ENCODE data around the gene SLC16A5. TPM values are rescaled to one million over a fixed set of nuclear protein-coding genes. Genes with fewer than 3 reads are reported as not detected.

SLC16A5 gene
- 22.1 to 37.5 TPM (median 30.9 TPM) in 5 replicates for total RNA-seq (2022; extraction: Qiagen RNA extraction; ENCODE audit: low read depth)

GRCh38 chr17:75087558-75088453 is at the start of gene SLC16A5:
Gene SLC16A5, plus strand, starts transcription at chr17:75087954. Its CDS starts 5,683 bp downstream, at chr17:75093637.

DNA sequence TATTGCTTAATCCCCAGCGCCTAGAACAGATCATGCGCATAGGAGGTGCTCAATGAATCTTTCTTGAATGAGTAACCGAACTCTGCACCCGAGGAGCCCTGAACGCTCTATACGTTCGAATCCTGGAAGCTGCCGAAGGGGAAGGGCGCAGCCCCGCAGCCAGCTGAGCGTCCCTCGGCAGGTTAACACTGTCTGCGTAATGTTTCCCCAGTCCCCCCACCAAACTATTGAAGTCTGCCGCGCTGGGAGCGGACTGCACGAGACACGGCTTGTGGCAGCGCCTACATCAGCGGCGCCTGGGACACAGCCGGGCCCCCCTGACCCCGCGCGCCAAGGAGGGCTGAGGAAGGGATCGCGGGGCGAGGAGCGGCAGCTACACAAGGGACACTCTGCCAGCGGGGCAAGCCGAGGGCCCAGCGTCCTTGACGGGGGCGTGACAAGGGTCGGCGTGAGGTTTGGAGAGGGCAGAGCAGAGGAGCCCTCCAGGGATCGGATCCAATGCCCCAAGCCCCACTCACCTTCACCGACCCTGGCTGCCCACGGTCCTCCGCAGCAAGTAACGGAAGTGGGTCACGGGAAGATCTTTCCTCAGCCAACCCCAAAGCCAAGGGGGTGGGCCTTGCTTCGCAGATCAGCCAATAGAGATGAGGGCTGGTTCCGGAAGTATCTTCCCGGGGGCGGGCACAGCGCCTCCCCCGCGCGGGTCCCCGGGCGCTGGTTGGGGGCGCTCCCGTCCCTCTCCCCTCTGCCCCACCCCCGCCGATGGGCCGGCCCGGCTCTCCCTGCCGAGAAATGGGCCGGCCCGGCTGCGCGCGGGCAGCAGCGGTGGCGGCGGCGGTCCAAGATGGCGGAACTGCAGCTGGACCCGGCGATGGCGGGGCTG is 41.1 kb upstream of the SLC16A5 start, which contains the start of the genes ATP5PD and KCTD2:
Gene ATP5PD (minus strand): TSS at position 563 of the 883 bp plus-strand sequence. CDS start 4,319 bp downstream, outside the sequence.
Gene KCTD2 (plus strand): TSS at position 819 of the 883 bp plus-strand sequence. CDS start 26 bp downstream, at position 845.

DNA sequence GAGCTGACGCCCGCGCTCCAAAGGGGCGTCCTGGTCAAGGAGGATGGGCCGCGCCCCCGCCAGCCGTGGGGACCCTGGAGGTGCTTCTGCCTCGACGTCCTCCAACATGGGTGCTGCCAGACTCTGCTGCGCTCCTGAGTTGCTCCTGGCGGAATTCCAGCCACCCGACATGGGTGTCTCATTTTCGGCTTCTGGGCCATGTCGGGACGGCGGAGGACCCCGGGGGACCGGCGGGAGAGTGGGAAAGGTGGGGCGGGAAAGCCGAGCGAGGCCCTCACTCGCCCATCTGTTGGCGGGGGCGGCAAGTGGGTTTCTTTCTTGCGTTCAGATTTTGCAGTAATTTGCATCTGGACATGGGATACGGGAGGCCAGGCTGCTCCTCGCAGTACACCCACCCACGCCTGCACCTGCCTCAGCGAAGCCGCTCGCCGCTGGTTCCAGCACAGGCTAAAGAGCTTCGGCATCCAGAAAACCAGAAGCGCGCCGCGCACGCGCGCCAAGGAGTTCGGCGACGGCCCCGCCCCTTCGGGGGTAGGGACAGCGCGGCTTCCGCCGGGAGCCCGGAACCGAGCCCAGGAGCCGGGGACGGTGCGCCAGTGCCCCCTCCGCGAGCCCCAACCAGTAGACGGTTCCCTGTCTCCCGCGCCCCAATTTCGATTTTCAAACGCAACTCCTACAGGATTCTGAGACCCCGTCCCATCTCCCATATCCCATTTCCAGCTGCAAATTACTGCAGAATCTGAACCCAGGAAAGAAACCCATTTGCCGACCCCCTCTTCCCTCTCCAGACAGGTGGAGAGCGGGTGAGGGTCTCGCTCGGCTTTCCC is 21.9 kb downstream of the SLC16A5 start, which contains the start of gene ARMC7:
Gene ARMC7 (plus strand): TSS at position 563 of the 827 bp plus-strand sequence. CDS start 320 bp downstream, outside the sequence.

DNA sequence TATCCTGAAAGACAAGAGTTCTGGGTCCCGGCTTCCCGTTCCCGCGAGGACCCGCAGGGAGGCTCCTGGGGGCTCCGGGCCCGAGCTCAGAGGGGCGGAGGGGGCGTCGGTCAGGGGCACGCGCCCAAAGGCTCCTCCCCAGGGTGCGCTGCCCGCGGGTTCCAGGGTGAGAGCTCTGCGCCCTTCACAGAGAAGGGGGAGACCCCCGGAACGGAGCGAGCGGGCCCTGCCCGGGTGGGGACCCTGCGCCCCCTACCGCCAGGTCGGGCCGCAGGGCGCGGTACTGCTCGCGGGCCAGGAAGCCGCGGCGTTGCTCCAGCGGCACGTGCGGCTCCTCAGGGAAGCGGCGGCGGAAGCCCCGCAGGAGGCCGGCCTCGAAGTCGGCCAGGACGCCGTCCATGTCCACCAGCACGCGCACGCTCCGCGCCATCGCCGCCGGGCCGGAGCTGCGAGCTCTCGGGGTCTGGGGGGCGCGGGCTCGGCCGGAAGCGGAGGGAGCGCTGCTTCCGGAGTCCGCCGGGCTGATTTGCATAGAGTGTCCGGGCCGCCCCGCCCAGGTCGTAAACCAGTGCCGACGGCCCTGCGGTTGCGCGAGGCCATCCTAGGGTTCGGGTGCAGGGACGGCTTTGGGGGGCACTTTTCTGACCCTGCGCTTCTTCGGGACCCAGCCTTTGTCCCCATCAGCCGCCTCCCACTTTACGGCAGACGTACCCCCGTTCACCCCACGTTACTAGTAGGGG is 43.7 kb downstream of the SLC16A5 start, which contains the start of gene NT5C:
Gene NT5C (minus strand): TSS at position 465 of the 740 bp plus-strand sequence. CDS start 35 bp downstream, at position 430.

GRCh38 chr17:75154195-75155106 is 66.7 kb downstream of the SLC16A5 start, which contains the start of gene JPT1:
Gene JPT1, minus strand, starts transcription at chr17:75154512. Its CDS starts 115 bp downstream, at chr17:75154397.

Other genes with a start within 250 kb of the SLC16A5 start
- 0.13 to 0.50 TPM (median 0.28 TPM) in 5 replicates for gene GRIN2C, start 228.1 kb upstream of the SLC16A5 start, total RNA-seq (2022; extraction: Qiagen RNA extraction; ENCODE audit: low read depth)
- 42.6 to 65.7 TPM (median 63.3 TPM) in 5 replicates for gene FDXR, start 215.0 kb upstream of the SLC16A5 start, total RNA-seq (2022; extraction: Qiagen RNA extraction; ENCODE audit: low read depth)
- gene FADS6, start 194.3 kb upstream of the SLC16A5 start, total RNA-seq (2022; extraction: Qiagen RNA extraction; ENCODE audit: low read depth) = 0.07 TPM in 1 of 5 replicates, not detected in the others
- gene USH1G, start 164.7 kb upstream of the SLC16A5 start, total RNA-seq (2022; extraction: Qiagen RNA extraction; ENCODE audit: low read depth) = 0.07 TPM in 3 of 5 replicates, not detected in the others
- 0.07 to 0.11 TPM in 2 of 5 replicates, not detected in the others for gene OTOP2, start 163.7 kb upstream of the SLC16A5 start, total RNA-seq (2022; extraction: Qiagen RNA extraction; ENCODE audit: low read depth)
- gene OTOP3, start 152.1 kb upstream of the SLC16A5 start, total RNA-seq (2022; extraction: Qiagen RNA extraction; ENCODE audit: low read depth) = not detected in 5 replicates
- 6.1 to 9.2 TPM (median 9.0 TPM) in 5 replicates for gene HID1, start 115.2 kb upstream of the SLC16A5 start, total RNA-seq (2022; extraction: Qiagen RNA extraction; ENCODE audit: low read depth)
- gene CDR2L, start 100.3 kb upstream of the SLC16A5 start, total RNA-seq (2022; extraction: Qiagen RNA extraction; ENCODE audit: low read depth) = 35.6 to 53.4 TPM (median 48.8 TPM) in 5 replicates
- gene MRPL58, start 75.3 kb upstream of the SLC16A5 start, total RNA-seq (2022; extraction: Qiagen RNA extraction; ENCODE audit: low read depth) = 76.3 to 88.4 TPM (median 82.0 TPM) in 5 replicates
- gene ATP5PD, start 41.0 kb upstream of the SLC16A5 start, total RNA-seq (2022; extraction: Qiagen RNA extraction; ENCODE audit: low read depth) = 461 to 594 TPM (median 516 TPM) in 5 replicates
- gene KCTD2, start 40.7 kb upstream of the SLC16A5 start, total RNA-seq (2022; extraction: Qiagen RNA extraction; ENCODE audit: low read depth) = 28.0 to 30.8 TPM (median 29.8 TPM) in 5 replicates
- gene ARMC7, start 22.0 kb downstream of the SLC16A5 start, total RNA-seq (2022; extraction: Qiagen RNA extraction; ENCODE audit: low read depth) = 17.1 to 22.7 TPM (median 18.6 TPM) in 5 replicates
- gene NT5C, start 43.8 kb downstream of the SLC16A5 start, total RNA-seq (2022; extraction: Qiagen RNA extraction; ENCODE audit: low read depth) = 82.9 to 136 TPM (median 131 TPM) in 5 replicates
- 699 to 981 TPM (median 832 TPM) in 5 replicates for gene JPT1, start 66.6 kb downstream of the SLC16A5 start, total RNA-seq (2022; extraction: Qiagen RNA extraction; ENCODE audit: low read depth)
- gene SUMO2, start 95.0 kb downstream of the SLC16A5 start, total RNA-seq (2022; extraction: Qiagen RNA extraction; ENCODE audit: low read depth) = 369 to 399 TPM (median 390 TPM) in 5 replicates
- gene NUP85, start 117.7 kb downstream of the SLC16A5 start, total RNA-seq (2022; extraction: Qiagen RNA extraction; ENCODE audit: low read depth) = 84.5 to 125 TPM (median 100 TPM) in 5 replicates
- gene GGA3, start 173.7 kb downstream of the SLC16A5 start, total RNA-seq (2022; extraction: Qiagen RNA extraction; ENCODE audit: low read depth) = 22.7 to 29.3 TPM (median 27.7 TPM) in 5 replicates
- gene MRPS7, start 173.9 kb downstream of the SLC16A5 start, total RNA-seq (2022; extraction: Qiagen RNA extraction; ENCODE audit: low read depth) = 143 to 203 TPM (median 172 TPM) in 5 replicates
- gene MIF4GD, start 183.3 kb downstream of the SLC16A5 start, total RNA-seq (2022; extraction: Qiagen RNA extraction; ENCODE audit: low read depth) = 32.8 to 37.8 TPM (median 37.2 TPM) in 5 replicates
- 18.2 to 25.0 TPM (median 21.2 TPM) in 5 replicates for gene SLC25A19, start 201.5 kb downstream of the SLC16A5 start, total RNA-seq (2022; extraction: Qiagen RNA extraction; ENCODE audit: low read depth)